Fibroblast of the aortic adventitia (primary cell): ENCODE data around the gene PDGFRB. TPM values are rescaled to one million over a fixed set of nuclear protein-coding genes. Genes with fewer than 3 reads are reported as not detected.
A peak's percentile ranks its signal among the peaks of the same experiment; 100 is the strongest.

ENCODE experiments used
- DNase-seq: peaks from one replicate; pipeline ENCODE4 v3.0.0-alpha.2; 2010; ENCODE audit warnings: low read depth
- H3K4me3 ChIP-seq: 2 replicates; pipeline ENCODE4 v1.5.1; 2011; ENCODE audit warnings: low read depth, mild to moderate bottlenecking, control low read depth, low read length, moderate library complexity
- total RNA-seq: library from RNA; depleted of rRNA; stranded (reverse); fragments of >200 nt; gene quantifications from 2 replicates; pipeline ENCODE4 v1.2.3, GENCODE V29; 2012; ENCODE audit warnings: low replicate concordance
- TF ChIP-seq, protein P1 (sequence below): IDR thresholded peaks from 2 replicates; pipeline ENCODE4 v1.5.1; 2011; ENCODE audit warnings: mild to moderate bottlenecking, low read length, control low read depth, inconsistent platforms; ENCODE audit not compliant: insufficient read depth

Gene PDGFRB
- total RNA-seq, 1 donor = 111 TPM

DNA sequence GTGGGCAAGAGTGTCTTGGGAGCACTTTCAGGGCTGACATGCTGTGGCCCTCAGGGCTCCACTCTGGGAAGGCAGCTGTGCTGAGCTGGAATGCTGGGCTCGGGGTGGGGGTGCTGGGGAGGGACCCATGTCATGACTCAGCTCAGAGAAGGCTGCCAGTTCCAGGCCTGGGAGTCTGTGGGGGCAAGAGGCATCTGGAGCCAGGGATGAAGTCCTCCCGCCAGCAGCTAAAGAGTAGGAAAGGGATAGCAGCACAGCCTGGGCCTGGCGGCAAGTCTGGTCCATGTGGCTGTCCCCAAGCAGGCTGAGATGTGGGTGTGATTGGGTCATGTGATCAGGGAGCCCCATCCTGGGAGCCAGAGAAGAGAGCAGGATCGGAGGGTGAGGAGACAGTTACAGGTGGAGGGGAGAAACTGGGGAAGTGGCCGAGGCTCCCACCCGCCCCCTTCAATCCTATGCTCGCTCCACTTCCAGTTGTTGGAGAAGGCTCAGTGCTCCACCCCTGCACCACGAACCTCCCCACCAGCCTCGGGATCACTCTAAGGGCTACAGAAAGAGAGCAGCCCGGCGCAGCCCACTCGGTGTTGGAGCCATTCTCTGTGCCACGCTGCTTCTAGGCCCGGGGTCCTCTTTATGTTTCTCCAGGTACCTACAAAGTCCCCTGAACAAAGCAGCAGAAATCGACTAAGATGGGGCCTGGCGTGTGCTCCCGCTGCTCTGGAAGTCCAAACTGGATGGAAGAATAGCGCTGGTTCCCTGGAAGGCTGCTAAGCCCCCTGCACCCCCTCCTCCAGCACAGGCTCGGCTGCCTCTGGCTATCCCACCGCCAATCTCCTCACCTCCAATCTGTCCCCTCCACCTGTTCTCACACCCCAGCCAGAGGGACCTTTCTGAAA lies 12.0 kb downstream of the PDGFRB start:
- TF ChIP-seq, protein P1, sequence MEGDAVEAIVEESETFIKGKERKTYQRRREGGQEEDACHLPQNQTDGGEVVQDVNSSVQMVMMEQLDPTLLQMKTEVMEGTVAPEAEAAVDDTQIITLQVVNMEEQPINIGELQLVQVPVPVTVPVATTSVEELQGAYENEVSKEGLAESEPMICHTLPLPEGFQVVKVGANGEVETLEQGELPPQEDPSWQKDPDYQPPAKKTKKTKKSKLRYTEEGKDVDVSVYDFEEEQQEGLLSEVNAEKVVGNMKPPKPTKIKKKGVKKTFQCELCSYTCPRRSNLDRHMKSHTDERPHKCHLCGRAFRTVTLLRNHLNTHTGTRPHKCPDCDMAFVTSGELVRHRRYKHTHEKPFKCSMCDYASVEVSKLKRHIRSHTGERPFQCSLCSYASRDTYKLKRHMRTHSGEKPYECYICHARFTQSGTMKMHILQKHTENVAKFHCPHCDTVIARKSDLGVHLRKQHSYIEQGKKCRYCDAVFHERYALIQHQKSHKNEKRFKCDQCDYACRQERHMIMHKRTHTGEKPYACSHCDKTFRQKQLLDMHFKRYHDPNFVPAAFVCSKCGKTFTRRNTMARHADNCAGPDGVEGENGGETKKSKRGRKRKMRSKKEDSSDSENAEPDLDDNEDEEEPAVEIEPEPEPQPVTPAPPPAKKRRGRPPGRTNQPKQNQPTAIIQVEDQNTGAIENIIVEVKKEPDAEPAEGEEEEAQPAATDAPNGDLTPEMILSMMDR = no peak
- peak overlapping the region; percentile 41 for H3K4me3 ChIP-seq
- DNase-seq = peak; percentile 95

DNA sequence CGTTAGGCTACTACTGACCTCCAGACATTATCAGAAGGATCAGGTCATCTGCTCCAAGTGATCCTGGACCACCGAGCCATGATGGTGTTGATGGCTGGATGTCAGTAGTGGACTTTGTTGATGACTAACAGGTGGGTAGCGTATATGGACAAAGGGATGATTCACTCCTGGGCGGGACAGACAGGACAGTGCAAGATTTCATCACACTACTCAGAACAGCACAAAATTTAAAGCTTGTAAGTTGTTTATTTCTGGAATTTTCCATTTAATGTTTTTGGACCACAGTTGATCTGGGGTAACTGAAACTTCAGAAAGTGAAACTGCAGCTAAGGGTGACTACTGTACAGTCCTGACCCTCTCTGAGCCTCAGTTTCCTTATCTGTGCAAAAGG lies 12.7 kb downstream of the PDGFRB start:
- H3K4me3 ChIP-seq = peak overlapping the region; percentile 19
- DNase-seq = peak; percentile 96

DNA sequence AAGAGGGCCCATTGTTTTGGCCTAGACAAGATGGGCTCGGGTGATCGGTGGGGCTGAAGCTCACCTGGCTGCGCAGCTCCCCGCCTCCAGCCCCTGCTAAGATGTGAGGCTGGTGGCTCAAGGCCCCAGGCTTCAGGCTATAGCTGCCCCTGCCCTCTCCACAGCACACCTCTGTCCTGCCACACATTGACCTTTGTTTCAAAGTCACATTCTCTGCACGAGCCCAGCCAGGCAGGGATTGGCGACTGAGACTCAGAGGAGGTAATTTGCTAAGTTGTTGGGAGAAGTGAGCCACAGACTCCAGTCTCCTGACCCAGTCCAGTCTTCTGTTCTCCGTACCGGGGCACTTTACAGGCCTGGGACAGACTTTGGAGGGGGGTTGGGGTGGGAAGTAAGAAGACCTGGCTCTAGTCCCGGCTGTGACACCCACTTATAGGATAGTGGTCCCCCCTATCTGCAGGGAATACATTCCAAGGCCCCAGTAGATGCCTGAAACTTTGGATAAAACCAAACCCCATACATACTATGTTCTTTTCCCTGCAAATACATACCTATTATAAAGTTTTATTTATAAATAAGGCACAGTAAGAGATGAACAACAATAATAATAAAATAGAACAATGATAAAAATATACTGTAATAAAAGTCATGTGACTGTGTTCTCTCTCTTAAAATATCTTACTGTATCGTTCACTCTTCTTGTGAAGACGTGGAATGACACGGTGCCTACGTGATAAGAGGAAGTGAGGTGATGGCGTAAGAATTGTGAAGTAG lies 13.3 kb downstream of the PDGFRB start:
- H3K4me3 ChIP-seq = no peak overlapping the region
- DNase-seq = no peak
- TF ChIP-seq, protein P1 = no peak

More for the DNA sequence above, 12.7 kb downstream of the PDGFRB start:
- TF ChIP-seq, protein P1 = no peak

DNA sequence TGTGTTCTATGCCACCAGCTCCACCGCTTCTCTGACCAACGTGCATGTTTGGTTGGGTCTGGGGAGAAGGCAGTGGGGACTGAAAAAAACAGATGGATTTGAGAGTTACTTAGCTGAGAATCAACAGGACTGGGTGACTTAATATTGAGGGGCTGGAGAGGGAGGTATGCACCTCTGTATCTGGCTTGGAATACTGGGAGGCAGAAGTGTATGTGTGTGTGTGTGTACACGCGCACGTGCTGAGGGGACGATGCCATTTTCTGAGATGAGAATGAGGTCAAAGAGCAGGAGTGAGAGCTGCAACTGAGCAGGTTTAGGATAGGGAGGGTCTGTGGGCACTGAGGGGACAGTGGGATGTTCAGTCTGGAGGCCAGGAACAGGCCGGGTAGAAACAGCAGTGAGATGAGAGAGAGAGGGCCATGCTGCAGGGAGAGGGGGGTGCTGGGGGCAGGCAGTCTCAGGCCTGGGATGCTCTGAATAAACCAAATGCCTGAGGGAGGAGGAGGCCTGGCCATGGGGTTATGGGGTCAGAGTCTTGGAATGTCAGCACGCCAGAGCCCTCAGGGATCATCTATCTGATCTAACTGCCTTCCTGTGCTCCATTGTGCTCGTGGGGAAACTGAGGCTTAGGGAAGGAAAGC lies 14.0 kb downstream of the PDGFRB start:
- TF ChIP-seq, protein P1 = no peak
- DNase-seq = peak; percentile 72
- H3K4me3 ChIP-seq = no peak overlapping the region

DNA sequence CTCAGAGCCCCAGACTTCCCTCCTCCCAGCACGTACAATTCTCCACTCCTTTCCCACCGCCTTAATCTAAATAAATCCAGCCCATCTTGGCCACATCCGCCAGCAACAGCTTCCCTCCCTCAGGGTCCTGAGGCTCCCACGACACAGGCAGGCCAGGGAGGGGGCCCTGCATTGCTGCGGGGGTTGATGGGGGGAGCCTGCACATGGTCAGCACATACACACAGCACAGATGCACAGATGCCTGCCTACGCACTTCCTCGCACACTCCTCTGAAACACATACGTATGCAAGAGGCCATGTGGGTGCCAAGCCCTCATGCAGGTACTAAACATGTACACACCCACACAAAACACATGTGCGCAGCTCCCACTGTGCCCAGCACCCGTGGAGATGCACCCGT lies 14.8 kb downstream of the PDGFRB start:
- DNase-seq = no peak
- TF ChIP-seq, protein P1 = no peak
- no peak overlapping the region for H3K4me3 ChIP-seq

DNA sequence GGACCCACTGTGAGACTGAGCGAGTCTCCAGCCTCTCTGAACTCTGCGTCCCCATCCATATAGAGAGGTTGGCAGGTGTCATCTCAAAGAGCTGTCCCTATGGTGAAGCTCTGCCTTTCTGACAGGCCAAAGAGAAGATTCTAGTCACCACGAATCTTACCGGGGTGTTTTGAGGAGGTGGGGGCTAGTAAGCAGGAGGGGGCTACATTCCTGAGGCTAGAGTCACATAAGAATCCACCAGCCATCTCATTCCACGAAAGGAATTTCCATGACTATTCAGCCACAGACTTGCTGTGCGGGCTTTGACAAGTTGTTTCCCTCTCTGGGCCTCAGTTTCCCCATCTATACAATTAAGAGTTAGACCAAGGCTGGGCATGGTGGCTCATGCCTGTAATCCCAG lies 16.3 kb downstream of the PDGFRB start:
- TF ChIP-seq, protein P1 = no peak
- peak; percentile 75 for DNase-seq
- no peak overlapping the region for H3K4me3 ChIP-seq
